ENCODE measurements around the gene SLC16A8. TPM values are rescaled to one million over a fixed set of nuclear protein-coding genes. Genes with fewer than 3 reads are reported as not detected.

The SLC16A8 gene
- total RNA-seq, 1 experiment from 2014 or later: not detected

GRCh38 chr22:38087855-38088254, 3.9 kb upstream of the SLC16A8 start:
- no peaks in the 10 kb centered on the region for H3K9me3 Mint-ChIP-seq (ENCODE audit: unreplicated experiment)
- no peak for TF ChIP-seq CTCF (IDR thresholded peaks at IDR 0.05; ENCODE audit: unreplicated experiment)
- no TSS peak for BruUV-seq (replicated peaks)
- POLR2A ChIA-PET: no interaction called here
- no peak overlapping the region for H3K27ac Mint-ChIP-seq (ENCODE audit: low read depth, unreplicated experiment)
- no peak overlapping the region for H3K4me3 Mint-ChIP-seq (ENCODE audit: unreplicated experiment)
- intact Hi-C loops (cut with micrococcal nuclease): no loop called here
- peaks cover 12% of the 10 kb centered on the region for H3K4me1 Mint-ChIP-seq (ENCODE audit: insufficient read depth, unreplicated experiment)
- no peak for DNase-seq (ENCODE audit: unreplicated experiment)
- peaks cover 10% of the 10 kb centered on the region for H3K36me3 Mint-ChIP-seq (ENCODE audit: insufficient read depth, unreplicated experiment)
- H3K27me3 Mint-ChIP-seq (ENCODE audit: insufficient read depth, unreplicated experiment): no peaks in the 10 kb centered on the region
- CTCF ChIA-PET: no interaction called here

- H3K4me3 Mint-ChIP-seq (ENCODE audit: unreplicated experiment): no peak overlapping the region
- ChIA-PET CTCF (no interaction called here), POLR2A (interaction anchor here (0.6 to 1.3 kb wide), 2 partner anchors 26 to 782 kb away, joined by 3 to 4 read pairs; no protein-coding TSS in a partner anchor)
- no peak for TF ChIP-seq CTCF (IDR thresholded peaks at IDR 0.05; ENCODE audit: unreplicated experiment)
- DNase-seq (ENCODE audit: unreplicated experiment): no peak
- peaks cover 12% of the 10 kb centered on the region for H3K4me1 Mint-ChIP-seq (ENCODE audit: insufficient read depth, unreplicated experiment)
- no peak overlapping the region for H3K27ac Mint-ChIP-seq (ENCODE audit: low read depth, unreplicated experiment)
- no peaks in the 10 kb centered on the region for H3K9me3 Mint-ChIP-seq (ENCODE audit: unreplicated experiment)
- no peaks in the 10 kb centered on the region for H3K27me3 Mint-ChIP-seq (ENCODE audit: insufficient read depth, unreplicated experiment)
- peaks cover 10% of the 10 kb centered on the region for H3K36me3 Mint-ChIP-seq (ENCODE audit: insufficient read depth, unreplicated experiment)
- no TSS peak for BruUV-seq (replicated peaks)
- intact Hi-C loops (cut with micrococcal nuclease): no loop called here
These were observed 3.0 kb upstream of the SLC16A8 start for GRCh38 chr22:38086942-38087341.

GRCh38 chr22:38086001-38086845, 2.2 kb upstream of the SLC16A8 start:
- H3K9me3 Mint-ChIP-seq (ENCODE audit: unreplicated experiment): no peaks in the 10 kb centered on the region
- no peak for TF ChIP-seq CTCF (IDR thresholded peaks at IDR 0.05; ENCODE audit: unreplicated experiment)
- intact Hi-C loops (cut with micrococcal nuclease): no loop called here
- ChIA-PET CTCF (interaction anchor here (0.6 kb wide), 1 partner anchor 595 kb away, joined by 3 read pairs; no protein-coding TSS in a partner anchor), POLR2A (interaction anchor here (0.6 to 1.3 kb wide), 2 partner anchors 25 to 782 kb away, joined by 3 to 4 read pairs; no protein-coding TSS in a partner anchor)
- H3K27me3 Mint-ChIP-seq (ENCODE audit: insufficient read depth, unreplicated experiment): no peaks in the 10 kb centered on the region
- no peak overlapping the region for H3K27ac Mint-ChIP-seq (ENCODE audit: low read depth, unreplicated experiment)
- no TSS peak for BruUV-seq (replicated peaks)
- peaks cover 12% of the 10 kb centered on the region for H3K4me1 Mint-ChIP-seq (ENCODE audit: insufficient read depth, unreplicated experiment)
- H3K36me3 Mint-ChIP-seq (ENCODE audit: insufficient read depth, unreplicated experiment): peaks cover 10% of the 10 kb centered on the region
- H3K4me3 Mint-ChIP-seq (ENCODE audit: unreplicated experiment): no peak overlapping the region
- no peak for DNase-seq (ENCODE audit: unreplicated experiment)

GRCh38 chr22:38085501-38085900, 1.5 kb upstream of the SLC16A8 start:
- no peak for DNase-seq (ENCODE audit: unreplicated experiment)
- Mint-ChIP-seq H3K4me3 (ENCODE audit: unreplicated experiment) (no peak overlapping the region), H3K27me3 (ENCODE audit: insufficient read depth, unreplicated experiment) (no peaks in the 10 kb centered on the region), H3K36me3 (ENCODE audit: insufficient read depth, unreplicated experiment) (peaks cover 10% of the 10 kb centered on the region), H3K4me1 (ENCODE audit: insufficient read depth, unreplicated experiment) (peaks cover 12% of the 10 kb centered on the region), H3K27ac (ENCODE audit: low read depth, unreplicated experiment) (no peak overlapping the region), H3K9me3 (ENCODE audit: unreplicated experiment) (no peaks in the 10 kb centered on the region)
- intact Hi-C loops (cut with micrococcal nuclease): no loop called here
- ChIA-PET POLR2A (no interaction called here), CTCF (interaction anchor here (0.6 kb wide), 1 partner anchor 596 kb away, joined by 3 read pairs; no protein-coding TSS in a partner anchor)
- BruUV-seq (replicated peaks): no TSS peak
- TF ChIP-seq CTCF (IDR thresholded peaks at IDR 0.05; ENCODE audit: unreplicated experiment): no peak

Data from MCF 10A (cell line).